DOHH2 (cell line): ENCODE data around the gene OR14K1.

Experiments used
- EZH2phosphoT487 ChIP-seq: fragments of 200-600 bp; sonication (generic); IDR thresholded peaks from 2 replicates; pipeline ENCODE4 v1.6.1; 2017; ENCODE audit warnings: borderline replicate concordance, mild to moderate bottlenecking, antibody characterized with exemption, low read length, moderate library complexity, mixed read lengths
- TF ChIP-seq, protein P1 (sequence below): fragments of 200-600 bp; sonication (generic); IDR thresholded peaks from one replicate; pipeline ENCODE4 v1.5.1; 2014; ENCODE audit warnings: antibody characterized with exemption, mild to moderate bottlenecking, low read depth, low read length; ENCODE audit not compliant: poor library complexity, severe bottlenecking

GRCh38 chr1:247760456-247760855, 22.0 kb downstream of the OR14K1 start, which contains the start of gene OR1C1:
- TF ChIP-seq, protein P1, sequence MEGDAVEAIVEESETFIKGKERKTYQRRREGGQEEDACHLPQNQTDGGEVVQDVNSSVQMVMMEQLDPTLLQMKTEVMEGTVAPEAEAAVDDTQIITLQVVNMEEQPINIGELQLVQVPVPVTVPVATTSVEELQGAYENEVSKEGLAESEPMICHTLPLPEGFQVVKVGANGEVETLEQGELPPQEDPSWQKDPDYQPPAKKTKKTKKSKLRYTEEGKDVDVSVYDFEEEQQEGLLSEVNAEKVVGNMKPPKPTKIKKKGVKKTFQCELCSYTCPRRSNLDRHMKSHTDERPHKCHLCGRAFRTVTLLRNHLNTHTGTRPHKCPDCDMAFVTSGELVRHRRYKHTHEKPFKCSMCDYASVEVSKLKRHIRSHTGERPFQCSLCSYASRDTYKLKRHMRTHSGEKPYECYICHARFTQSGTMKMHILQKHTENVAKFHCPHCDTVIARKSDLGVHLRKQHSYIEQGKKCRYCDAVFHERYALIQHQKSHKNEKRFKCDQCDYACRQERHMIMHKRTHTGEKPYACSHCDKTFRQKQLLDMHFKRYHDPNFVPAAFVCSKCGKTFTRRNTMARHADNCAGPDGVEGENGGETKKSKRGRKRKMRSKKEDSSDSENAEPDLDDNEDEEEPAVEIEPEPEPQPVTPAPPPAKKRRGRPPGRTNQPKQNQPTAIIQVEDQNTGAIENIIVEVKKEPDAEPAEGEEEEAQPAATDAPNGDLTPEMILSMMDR = no peak
- no peak for TF ChIP-seq EZH2phosphoT487
